Brain pericyte (primary cell): Measurements from ENCODE around the gene ITGA4.

Experiments
- DNase-seq: peaks from one replicate; pipeline ENCODE4 v3.0.0-alpha.2; 2012; ENCODE audit warnings: low read depth, low spot score

Gene ITGA4

GRCh38 chr2:181458871-181459270 is 1.7 kb downstream of the ITGA4 start:
- DNase-seq = no peak

GRCh38 chr2:181459621-181460021 is 2.4 kb downstream of the ITGA4 start:
- DNase-seq = no peak

- DNase-seq = no peak
These were observed 4.1 kb downstream of the ITGA4 start for GRCh38 chr2:181461056-181461997.

- no peak for DNase-seq
These were observed 4.8 kb downstream of the ITGA4 start for GRCh38 chr2:181462033-181462432.

- DNase-seq = no peak
These were observed 6.4 kb downstream of the ITGA4 start for GRCh38 chr2:181463588-181463987.

GRCh38 chr2:181464966-181465365 is 7.8 kb downstream of the ITGA4 start:
- DNase-seq = no peak

GRCh38 chr2:181465676-181466375 is 8.6 kb downstream of the ITGA4 start:
- DNase-seq = no peak

GRCh38 chr2:181466661-181467576 is 9.7 kb downstream of the ITGA4 start:
- no peak for DNase-seq

- no peak for DNase-seq
These were observed 11.0 kb downstream of the ITGA4 start for GRCh38 chr2:181467966-181468707.

- no peak for DNase-seq
These were observed 11.6 kb downstream of the ITGA4 start for GRCh38 chr2:181468811-181469210.

GRCh38 chr2:181471226-181471625 is 14.0 kb downstream of the ITGA4 start:
- no peak for DNase-seq

- no peak for DNase-seq
These were observed 14.6 kb downstream of the ITGA4 start for GRCh38 chr2:181471783-181472182.

GRCh38 chr2:181472990-181473389 is 15.8 kb downstream of the ITGA4 start:
- no peak for DNase-seq

GRCh38 chr2:181474222-181474881 is 17.2 kb downstream of the ITGA4 start:
- DNase-seq = no peak

GRCh38 chr2:181483211-181483610 is 26.0 kb downstream of the ITGA4 start:
- DNase-seq = no peak

- no peak for DNase-seq
These were observed 26.7 kb downstream of the ITGA4 start for GRCh38 chr2:181483876-181484275.

GRCh38 chr2:181484851-181485637 is 27.9 kb downstream of the ITGA4 start:
- no peak for DNase-seq

GRCh38 chr2:181485638-181485946 is 28.4 kb downstream of the ITGA4 start:
- DNase-seq = no peak

- DNase-seq = no peak
These were observed 42.0 kb downstream of the ITGA4 start for GRCh38 chr2:181499231-181499630.

- no peak for DNase-seq
These were observed 43.0 kb downstream of the ITGA4 start for GRCh38 chr2:181500201-181500600.
